Prostate gland (tissue), 2 donors: Measurements from ENCODE around the gene ZDHHC17. TPM values are rescaled to one million over a fixed set of nuclear protein-coding genes. Genes with fewer than 3 reads are reported as not detected.

Source experiments
- DNase-seq: peaks from one replicate; pipeline ENCODE4 v3.0.0-alpha.2; 2019; ENCODE audit warnings: low spot score
- H3K27ac ChIP-seq, 2 donors: fragments of 200-600 bp; sonication (generic); 2 replicates each; pipeline ENCODE4 v1.5.1; 2017 to 2019
- H3K27me3 ChIP-seq: fragments of 200-600 bp; sonication (generic); replicated peaks from 2 replicates; pipeline ENCODE4 v1.5.1; 2019; ENCODE audit not compliant: insufficient read depth
- H3K36me3 ChIP-seq, 2 donors: fragments of 200-600 bp; sonication (generic); 1 replicate in 1 of 2; 2 replicates in 1 of 2; pipeline versions ENCODE4 v1.5.1 to v1.8.1; 2017 to 2019
- H3K4me1 ChIP-seq: fragments of 200-600 bp; sonication (generic); replicated peaks from 2 replicates; pipeline ENCODE4 v1.5.1; 2019
- H3K4me3 ChIP-seq, 2 donors: fragments of 200-600 bp; sonication (generic); 2 replicates each; pipeline ENCODE4 v1.5.1; 2017 to 2019
- H3K9me3 ChIP-seq: fragments of 200-600 bp; sonication (generic); 2 replicates; pipeline ENCODE4 v1.5.1; 2017
- CTCF ChIP-seq, 4 experiments: fragments of 200-600 bp in 2 of 4; fragments of 450-650 bp in 2 of 4; sonication (generic) in 2 of 4; IDR thresholded peaks; 1 replicate in 3 of 4; 2 replicates in 1 of 4; pipeline ENCODE4 v1.5.1; 2016 to 2019; ENCODE audit warnings: antibody characterized with exemption in 4 of 4, mild to moderate bottlenecking in 2 of 4, moderate library complexity in 2 of 4
- POLR2A ChIP-seq: fragments of 450-650 bp; IDR thresholded peaks from one replicate; pipeline ENCODE4 v1.6.1; 2016; ENCODE audit warnings: antibody characterized with exemption, mild to moderate bottlenecking
- POLR2AphosphoS5 ChIP-seq: sonication (generic); formaldehyde crosslinking; IDR thresholded peaks from one replicate; pipeline ENCODE4 v1.6.1; 2017; ENCODE audit warnings: antibody characterized with exemption
- WGBS: methylation state at CpG from one replicate; pipeline ENCODE4 v1.1.5; 2018; 5-methylcytosine and 5-hydroxymethylcytosine counted together
- intact Hi-C: fragments of 100-400 bp; cut with DNase I; formaldehyde crosslinking; loops from one replicate; pipeline ENCODE4 v1.14.2; 2022
- total RNA-seq, 2 donors: library from RNA; depleted of rRNA; stranded (reverse); fragments of >200 nt; gene quantifications; one replicate each; pipeline ENCODE4 v1.1.0, GENCODE V29; 2016

The ZDHHC17 gene
- total RNA-seq, 2 donors from 2014 or later: 21.6 to 34.6 TPM

DNA sequence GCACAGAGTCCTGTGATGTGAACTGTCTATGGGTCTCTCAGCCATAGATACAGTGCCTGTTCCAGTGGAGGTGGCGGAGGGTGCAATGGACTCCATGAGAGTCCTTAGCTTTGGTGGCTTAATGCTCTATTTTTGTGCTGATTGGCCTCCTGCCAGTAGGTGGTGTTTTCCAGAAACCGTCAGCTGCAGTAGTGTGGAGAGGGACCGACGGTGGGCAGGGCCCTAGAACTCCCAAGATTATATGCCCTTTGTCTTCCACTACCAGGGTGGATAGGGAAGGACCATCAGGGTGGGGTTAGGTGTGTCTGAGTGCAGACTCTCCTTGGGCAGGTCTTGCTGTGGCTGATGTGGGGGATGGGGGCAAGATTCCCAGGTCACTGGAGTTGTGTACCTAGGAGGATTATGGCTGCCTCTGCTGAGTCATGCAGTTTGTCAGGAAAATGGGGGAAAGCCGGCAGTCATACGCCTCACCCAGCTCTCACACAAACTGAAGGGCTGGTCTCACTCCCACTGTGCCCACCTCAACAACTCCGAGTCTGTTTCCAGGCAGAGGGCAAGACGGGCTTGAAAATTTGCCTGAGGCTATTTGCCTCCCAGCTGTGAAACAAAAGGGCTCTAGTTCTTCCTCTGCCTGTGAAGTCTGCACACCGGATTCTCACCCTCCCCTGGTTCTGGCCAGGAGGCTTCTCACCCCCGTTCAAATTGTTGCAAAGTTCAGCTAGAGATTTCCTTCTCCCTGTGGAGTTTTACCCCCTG is 24.9 kb upstream of the ZDHHC17 start:
- TF ChIP-seq POLR2AphosphoS5 (no peak), CTCF (IDR thresholded peaks at IDR 0.05) (no peak), POLR2A (no peak)
- no peak for DNase-seq
- WGBS: 58% methylated on average over 10 of the region's 10 CpGs

DNA sequence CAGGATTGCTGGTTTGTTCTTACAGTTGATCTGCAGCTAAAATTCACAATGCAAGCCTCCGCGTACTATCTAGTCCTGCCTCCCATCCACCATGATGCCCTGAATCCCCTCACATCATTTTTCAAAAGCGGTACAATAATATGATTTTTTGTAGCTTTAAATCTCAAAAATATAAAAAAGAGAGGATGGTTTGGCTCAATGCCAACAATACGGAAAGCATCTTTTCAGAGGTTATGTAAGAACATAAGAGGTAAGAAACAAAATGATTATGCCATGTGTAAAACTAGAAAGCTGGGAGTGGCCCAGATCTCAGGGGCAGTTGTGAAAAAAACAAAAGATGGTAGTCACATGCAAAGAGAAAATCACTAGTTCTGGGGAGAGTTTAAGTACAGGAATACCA is 24.0 kb upstream of the ZDHHC17 start:
- no peak for DNase-seq
- no peak overlapping the region for H3K4me3 ChIP-seq
- H3K4me1 ChIP-seq: no peaks in the 10 kb centered on the region
- H3K9me3 ChIP-seq: no peaks in the 10 kb centered on the region
- intact Hi-C loops: no loop called here
- 55% methylated on average over 4 of the region's 4 CpGs for WGBS
- no peak for TF ChIP-seq POLR2A
- no peak for TF ChIP-seq POLR2AphosphoS5
- TF ChIP-seq CTCF (IDR thresholded peaks at IDR 0.05): no peak
- H3K36me3 ChIP-seq: no peaks in the 10 kb centered on the region
- H3K27me3 ChIP-seq: no peaks in the 10 kb centered on the region
- H3K27ac ChIP-seq: no peak overlapping the region

More for the DNA sequence above, 24.9 kb upstream of the ZDHHC17 start:
- no peaks in the 10 kb centered on the region for H3K4me1 ChIP-seq
- no peak overlapping the region for H3K27ac ChIP-seq
- H3K27me3 ChIP-seq: no peaks in the 10 kb centered on the region
- intact Hi-C loops: no loop called here
- no peak overlapping the region for H3K4me3 ChIP-seq
- no peaks in the 10 kb centered on the region for H3K36me3 ChIP-seq
- no peaks in the 10 kb centered on the region for H3K9me3 ChIP-seq

GRCh38 chr12:76740501-76740900 is 23.4 kb upstream of the ZDHHC17 start:
- TF ChIP-seq POLR2AphosphoS5 (no peak), POLR2A (no peak), CTCF (IDR thresholded peaks at IDR 0.05) (no peak)
- Histone ChIP-seq H3K27ac (no peak overlapping the region), H3K36me3 (no peaks in the 10 kb centered on the region), H3K9me3 (no peaks in the 10 kb centered on the region), H3K27me3 (no peaks in the 10 kb centered on the region), H3K4me1 (no peaks in the 10 kb centered on the region), H3K4me3 (no peak overlapping the region)
- intact Hi-C loops: no loop called here
- no peak for DNase-seq
- WGBS: 90% methylated on average over 8 of the region's 8 CpGs

- no peak for TF ChIP-seq CTCF (IDR thresholded peaks at IDR 0.05)
- TF ChIP-seq POLR2A: no peak
- Histone ChIP-seq H3K4me1 (no peaks in the 10 kb centered on the region), H3K9me3 (no peaks in the 10 kb centered on the region), H3K36me3 (no peaks in the 10 kb centered on the region), H3K27ac (no peak overlapping the region), H3K4me3 (no peak overlapping the region), H3K27me3 (no peaks in the 10 kb centered on the region)
- no peak for DNase-seq
- intact Hi-C loops: no loop called here
- WGBS: 87% methylated on average over 2 of the region's 2 CpGs
Measured at GRCh38 chr12:76745343-76745742, 18.6 kb upstream of the ZDHHC17 start.

DNA sequence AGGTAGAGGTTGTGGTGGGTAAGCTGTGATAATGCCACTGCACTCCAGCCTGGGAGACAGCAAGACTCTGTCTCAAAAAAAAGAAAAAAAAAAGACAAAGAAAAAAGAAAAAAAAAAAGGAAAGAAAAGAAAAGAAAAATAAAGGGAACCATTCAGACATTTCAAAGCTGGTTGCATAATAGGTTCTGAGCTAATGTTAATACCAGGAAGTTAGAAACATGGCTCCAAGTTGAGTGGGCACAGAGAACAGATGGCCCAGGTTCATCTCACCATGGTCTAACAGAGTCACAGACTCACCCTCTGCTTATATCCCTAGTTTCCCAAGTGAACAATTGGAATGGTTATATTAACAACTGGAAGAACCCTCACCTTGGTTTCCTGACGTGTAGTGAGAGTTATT is 17.4 kb upstream of the ZDHHC17 start:
- no peak overlapping the region for H3K27ac ChIP-seq
- DNase-seq: no peak
- intact Hi-C loops: no loop called here
- H3K36me3 ChIP-seq: no peaks in the 10 kb centered on the region
- no peaks in the 10 kb centered on the region for H3K4me1 ChIP-seq
- 56% methylated on average over 1 of the region's 1 CpG for WGBS
- H3K27me3 ChIP-seq: no peaks in the 10 kb centered on the region
- no peak for TF ChIP-seq POLR2AphosphoS5
- no peak for TF ChIP-seq POLR2A
- no peak for TF ChIP-seq CTCF (IDR thresholded peaks at IDR 0.05)
- no peak overlapping the region for H3K4me3 ChIP-seq
- no peaks in the 10 kb centered on the region for H3K9me3 ChIP-seq
